ENCODE data around the gene KCNMA1.

- TF ChIP-seq ZFX (IDR thresholded peaks at IDR 0.05; ENCODE audit: borderline replicate concordance) = no peak
- no peak for TF ChIP-seq CTCF (IDR thresholded peaks at IDR 0.05)
These were observed 605.9 kb downstream of the KCNMA1 start for GRCh38 chr10:77031531-77032187.

Data from 22Rv1 (cell line).